Measurements from ENCODE around the gene IRF1. TPM values are rescaled to one million over a fixed set of nuclear protein-coding genes. Genes with fewer than 3 reads are reported as not detected.

The IRF1 gene
- total RNA-seq, 1 experiment from 2014 or later = 4.0 TPM

DNA sequence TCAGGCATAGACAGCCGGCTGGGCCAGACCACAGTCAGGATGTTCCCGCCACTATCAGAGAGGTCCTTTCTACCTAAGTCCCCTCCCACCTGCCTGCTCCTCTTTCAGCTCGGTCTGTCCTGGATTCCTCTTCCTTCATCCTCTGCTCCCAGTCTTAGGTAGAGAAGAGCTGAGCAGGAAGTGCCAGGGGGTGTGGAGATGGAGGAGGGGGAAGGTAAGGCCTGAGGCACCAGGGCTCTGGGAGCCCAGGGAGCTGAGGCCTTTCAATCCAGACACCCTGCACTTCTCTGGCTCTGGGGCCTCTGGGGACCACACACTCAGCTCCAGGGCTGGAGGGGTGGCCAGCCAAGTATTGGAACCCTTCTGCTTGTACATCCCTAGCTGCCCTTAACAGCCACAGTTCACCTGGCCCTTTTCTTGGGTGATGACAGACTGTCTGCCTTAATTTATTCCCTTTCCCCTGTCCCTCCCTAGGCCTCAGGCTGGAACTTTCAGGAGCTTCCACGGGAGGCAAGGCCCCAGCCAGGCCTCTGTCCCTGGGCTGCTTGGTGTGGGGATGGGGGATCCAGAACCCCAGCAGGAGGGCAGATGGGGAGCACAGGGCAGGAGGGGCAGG, 15.6 kb downstream of the IRF1 start:
- no peak for DNase-seq (ENCODE audit: low spot score)

- no peak for DNase-seq (ENCODE audit: low spot score)
Measured at GRCh38 chr5:132474131-132474723, 16.3 kb downstream of the IRF1 start.

- no peak for DNase-seq (ENCODE audit: low spot score)
Measured at GRCh38 chr5:132473668-132474067, 16.9 kb downstream of the IRF1 start.

DNA sequence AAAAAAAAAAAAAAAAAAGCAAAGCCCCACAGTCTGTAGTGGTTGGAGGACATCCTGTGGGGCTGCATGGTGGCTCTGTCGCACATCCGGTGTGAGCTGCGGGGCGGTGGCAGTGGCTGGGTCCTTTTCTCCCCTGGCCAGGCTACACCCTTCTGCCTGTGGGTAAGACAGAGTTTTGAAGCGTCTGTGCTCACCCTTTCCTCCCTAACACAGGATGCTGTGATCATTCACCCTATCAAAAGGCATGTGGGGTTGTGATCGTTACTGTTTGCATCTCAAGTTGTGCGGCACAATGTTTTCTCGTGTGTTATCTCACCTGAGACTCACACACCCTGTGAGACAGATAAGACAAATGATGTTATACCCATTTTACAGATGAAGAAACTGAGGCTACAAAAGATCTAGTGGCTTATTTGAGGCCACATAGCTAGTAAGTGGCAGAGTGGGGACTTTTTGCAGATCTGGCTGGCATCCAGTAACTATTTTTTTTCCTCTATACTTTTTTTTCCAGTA, 17.5 kb downstream of the IRF1 start:
- no peak for DNase-seq (ENCODE audit: low spot score)

GRCh38 chr5:132472431-132472830, 18.1 kb downstream of the IRF1 start:
- no peak for DNase-seq (ENCODE audit: low spot score)

DNA sequence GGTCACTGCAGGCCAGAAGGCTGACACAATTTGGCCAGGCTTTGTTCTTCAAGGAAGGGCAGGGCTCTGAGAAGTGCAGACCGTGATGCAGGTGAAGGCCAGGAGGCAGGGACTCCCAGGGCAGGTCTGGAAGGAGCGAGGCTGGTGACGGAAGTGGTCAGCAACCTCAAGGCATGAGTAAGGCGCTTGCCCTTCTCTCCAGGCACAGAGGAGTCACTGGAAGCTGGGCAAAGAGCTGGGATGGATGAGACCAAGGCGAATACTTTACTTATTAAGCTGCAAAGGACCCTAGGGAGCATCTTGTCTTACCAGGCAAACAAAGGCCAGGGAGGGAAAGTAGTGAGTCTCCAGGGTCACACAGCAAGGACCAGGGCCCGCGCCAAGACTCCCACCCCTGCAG, 18.6 kb downstream of the IRF1 start:
- peak; percentile 61 for DNase-seq (ENCODE audit: low spot score)

DNA sequence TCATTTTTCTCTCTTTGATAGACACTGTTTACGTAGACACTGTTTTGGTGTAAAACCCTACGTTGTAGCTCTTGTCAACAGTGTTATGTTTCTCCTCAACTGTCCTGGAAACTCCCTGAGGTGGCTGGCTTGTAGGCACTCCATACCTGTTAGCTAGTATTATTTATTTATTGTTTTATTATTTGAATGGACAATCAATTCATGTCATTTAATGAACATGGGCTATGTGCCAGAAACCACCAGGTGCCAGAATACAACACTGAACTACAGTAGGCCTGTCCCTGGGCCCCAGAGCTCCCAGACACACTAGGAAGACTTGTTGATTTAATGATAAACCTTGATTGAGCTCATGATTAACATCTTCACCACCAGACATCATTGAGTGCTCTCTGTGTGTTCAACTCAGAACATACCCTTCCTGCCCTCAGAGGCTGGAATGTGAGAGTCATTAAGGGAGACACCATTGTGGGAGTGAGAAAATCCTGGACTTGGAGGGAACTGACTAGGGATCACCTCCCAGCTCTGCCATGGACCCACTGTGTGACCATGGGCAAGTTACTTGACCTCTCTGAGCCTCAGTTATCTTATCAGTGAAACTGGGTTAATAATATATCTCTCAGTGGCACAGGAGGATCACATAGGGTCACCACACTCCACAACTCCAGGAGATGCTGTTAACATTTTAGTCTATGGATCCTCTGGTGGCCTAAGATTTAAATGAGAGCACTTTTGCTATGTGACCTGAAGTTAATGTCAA, 19.2 kb downstream of the IRF1 start:
- no peak for DNase-seq (ENCODE audit: low spot score)

DNA sequence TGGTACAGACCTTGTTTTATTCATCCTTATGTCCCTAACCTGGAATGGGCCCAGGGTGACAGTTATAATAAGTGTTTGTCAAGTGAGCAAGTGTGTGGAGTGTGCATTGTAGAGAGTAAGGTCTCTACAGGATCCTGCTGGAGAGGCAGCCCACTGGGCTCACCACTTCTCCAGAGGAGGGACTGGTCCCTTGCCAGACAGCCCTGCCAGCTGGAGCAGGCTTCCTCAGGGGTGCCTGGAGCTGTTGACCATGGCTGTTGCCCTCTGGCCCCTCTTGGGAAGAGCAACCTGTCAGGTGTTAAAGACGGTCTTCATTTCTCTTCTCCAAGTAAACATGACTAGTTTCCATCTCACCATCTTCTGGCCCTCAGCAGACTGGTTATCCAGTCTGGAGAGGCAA, 20.0 kb downstream of the IRF1 start:
- no peak for DNase-seq (ENCODE audit: low spot score)

GRCh38 chr5:132470010-132470392, 20.6 kb downstream of the IRF1 start:
- DNase-seq (ENCODE audit: low spot score) = no peak

DNA sequence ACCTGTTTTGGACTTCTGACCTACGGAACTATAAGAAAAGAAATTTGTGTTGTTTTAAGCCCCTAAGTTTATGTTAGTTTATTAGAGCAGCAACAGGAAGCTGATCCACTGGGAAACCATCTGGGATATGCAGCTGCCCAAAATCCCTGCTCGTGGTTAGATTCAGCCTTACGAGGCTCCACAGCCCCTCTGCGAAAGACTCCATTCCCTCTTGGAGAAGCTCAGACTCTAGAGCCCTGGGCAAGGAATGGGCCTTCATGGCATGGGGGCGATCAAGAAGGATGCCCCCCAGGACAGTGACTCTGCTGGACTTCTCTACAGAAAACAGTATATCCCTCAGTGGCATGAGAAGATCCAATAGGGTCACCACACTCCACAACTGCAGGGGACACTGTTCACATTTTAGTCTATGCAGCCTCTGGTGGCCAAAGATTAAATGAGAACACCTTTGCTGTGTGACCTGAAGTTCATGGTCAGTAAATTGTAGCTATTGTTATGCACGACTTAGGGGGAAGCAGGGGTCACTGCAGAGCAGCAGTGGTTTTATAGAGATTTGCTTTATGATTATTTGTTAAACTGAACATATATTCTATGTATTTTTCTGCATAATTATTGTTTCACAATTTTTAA, 21.1 kb downstream of the IRF1 start:
- DNase-seq (ENCODE audit: low spot score) = no peak

DNA sequence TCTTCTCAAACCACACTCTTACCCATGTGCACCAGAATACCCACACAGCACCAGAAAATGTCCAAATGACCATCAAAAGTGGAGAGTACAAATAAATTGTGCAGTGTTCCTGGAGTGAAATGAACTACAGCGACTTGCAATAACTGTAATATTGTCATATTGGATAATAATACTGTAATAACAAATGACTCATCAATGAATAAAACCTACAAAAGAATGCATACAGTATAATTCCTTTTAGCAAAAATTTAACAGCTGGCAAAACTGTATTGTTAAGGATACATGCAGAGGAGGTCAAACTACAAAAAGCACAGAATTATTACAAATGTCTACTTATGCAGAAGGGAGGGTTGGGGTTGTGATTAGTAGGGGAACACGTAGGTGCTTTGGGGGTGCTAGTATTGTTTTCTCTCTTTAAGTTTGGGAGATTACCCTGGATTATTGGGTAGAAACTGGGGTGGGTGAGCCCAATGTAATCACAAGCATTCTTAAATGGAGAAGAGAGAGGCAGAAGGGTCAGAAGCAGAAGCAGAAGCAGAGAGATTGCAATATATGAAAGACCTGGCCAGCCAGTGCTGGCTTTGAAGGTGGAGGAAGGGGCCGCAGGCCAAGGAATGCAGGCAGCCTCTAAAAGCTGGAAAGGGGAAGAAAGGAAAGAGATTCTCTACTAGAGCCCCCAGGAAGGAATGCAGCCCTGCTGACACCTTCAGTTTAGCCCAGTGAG, 21.8 kb downstream of the IRF1 start:
- no peak for DNase-seq (ENCODE audit: low spot score)

GRCh38 chr5:132467287-132467984, 23.1 kb downstream of the IRF1 start:
- DNase-seq (ENCODE audit: low spot score) = no peak

GRCh38 chr5:132466433-132467286, 23.9 kb downstream of the IRF1 start:
- peak; percentile 85 for DNase-seq (ENCODE audit: low spot score)

- DNase-seq (ENCODE audit: low spot score) = no peak
Measured at GRCh38 chr5:132465059-132465707, 25.4 kb downstream of the IRF1 start.

GRCh38 chr5:132464156-132464939, 26.2 kb downstream of the IRF1 start:
- DNase-seq (ENCODE audit: low spot score) = no peak

DNA sequence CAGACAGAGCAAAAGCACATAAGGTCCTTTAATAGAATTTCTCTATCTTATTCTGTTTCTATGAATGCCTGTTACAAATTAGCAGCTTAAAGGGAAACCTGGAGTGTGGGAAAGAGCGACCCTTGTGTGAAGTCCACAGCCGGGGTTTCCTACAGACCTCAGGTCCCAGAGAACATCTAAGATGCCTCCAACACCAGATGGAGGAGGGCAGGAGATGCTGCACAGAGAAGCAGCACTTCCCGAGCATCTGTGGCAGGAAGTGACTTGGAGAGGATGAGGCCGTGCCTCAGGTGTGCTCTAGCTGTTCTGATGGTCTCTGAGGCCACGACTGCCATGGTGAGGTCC, 26.8 kb downstream of the IRF1 start:
- no peak for DNase-seq (ENCODE audit: low spot score)

DNA sequence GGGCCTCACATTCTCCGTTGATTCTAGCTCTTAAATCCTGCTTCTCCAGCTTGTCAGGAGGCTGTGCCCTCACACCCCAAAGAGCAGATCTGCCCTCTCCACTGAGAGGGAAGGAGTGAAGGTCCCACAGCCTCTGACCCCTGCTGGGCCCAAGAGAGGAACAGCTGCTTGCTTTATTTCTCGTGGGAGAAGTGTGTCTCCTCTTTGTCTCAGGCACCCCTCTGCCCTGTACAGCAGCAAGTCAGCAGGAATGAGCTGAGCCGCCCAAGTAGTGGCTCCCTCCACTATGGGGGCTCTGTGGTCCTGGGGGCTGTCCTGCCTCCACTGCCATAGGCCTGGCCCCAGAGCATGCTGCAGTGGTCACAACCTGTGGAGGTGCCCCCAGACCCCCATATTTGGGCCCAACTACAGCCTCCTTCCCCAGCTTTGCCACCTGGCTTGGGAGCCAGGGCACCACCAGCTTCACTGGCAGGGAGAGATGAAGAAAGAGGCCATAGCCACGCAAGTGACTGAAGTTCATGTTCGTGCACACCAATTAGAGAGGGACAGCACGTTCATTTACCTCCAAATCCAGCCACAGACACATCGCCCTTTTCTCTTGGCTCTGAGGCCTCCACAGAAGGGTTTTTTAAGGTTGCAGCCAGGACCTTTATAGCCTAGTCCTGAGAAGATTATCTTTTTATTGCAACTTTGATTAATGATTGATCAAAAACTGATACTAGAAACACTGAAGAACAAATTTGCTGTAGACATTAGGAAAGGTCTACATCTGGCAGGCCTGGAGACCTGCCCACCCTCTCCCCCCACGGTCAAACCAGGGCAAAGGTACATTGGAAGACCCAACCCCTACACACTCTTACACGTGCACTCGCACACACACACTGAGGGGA, 27.5 kb downstream of the IRF1 start:
- no peak for DNase-seq (ENCODE audit: low spot score)

- no peak for DNase-seq (ENCODE audit: low spot score)
Measured at GRCh38 chr5:132462333-132462732, 28.2 kb downstream of the IRF1 start.

Measured in A172 (cell line).